Measurements from ENCODE around the gene NAGK. TPM values are rescaled to one million over a fixed set of nuclear protein-coding genes. Genes with fewer than 3 reads are reported as not detected.

Gene NAGK
- total and polyA plus RNA-seq, 9 of the 15 experiments (the other 6 are each of a cell fraction or from before 2014, with no cell fraction given): 4.9 to 14.9 (median 10.6) TPM

- TF ChIP-seq ZFP91 (CRISPR knock-in tag; IDR thresholded peaks at IDR 0.05): no peak
- TF ChIP-seq PHF21A (IDR thresholded peaks at IDR 0.05; ENCODE audit: borderline replicate concordance, low read depth): no peak
- peak; percentile 85 for TF ChIP-seq TAF1 (IDR thresholded peaks at IDR 0.05; ENCODE audit: control insufficient read depth, extremely low read depth, insufficient read depth, low read length, severe bottlenecking)
- TF ChIP-seq, protein P1, sequence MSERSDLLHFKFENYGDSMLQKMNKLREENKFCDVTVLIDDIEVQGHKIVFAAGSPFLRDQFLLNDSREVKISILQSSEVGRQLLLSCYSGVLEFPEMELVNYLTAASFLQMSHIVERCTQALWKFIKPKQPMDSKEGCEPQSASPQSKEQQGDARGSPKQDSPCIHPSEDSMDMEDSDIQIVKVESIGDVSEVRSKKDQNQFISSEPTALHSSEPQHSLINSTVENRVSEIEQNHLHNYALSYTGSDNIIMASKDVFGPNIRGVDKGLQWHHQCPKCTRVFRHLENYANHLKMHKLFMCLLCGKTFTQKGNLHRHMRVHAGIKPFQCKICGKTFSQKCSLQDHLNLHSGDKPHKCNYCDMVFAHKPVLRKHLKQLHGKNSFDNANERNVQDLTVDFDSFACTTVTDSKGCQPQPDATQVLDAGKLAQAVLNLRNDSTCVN (CRISPR knock-in tag; IDR thresholded peaks at IDR 0.05): peak; percentile 93; the same call in 1 of the 2 replicates
- no peak for TF ChIP-seq RNF219 (CRISPR knock-in tag; IDR thresholded peaks at IDR 0.05)
- no peak for TF ChIP-seq HDGF (IDR thresholded peaks at IDR 0.05)
- no peak for TF ChIP-seq PCBP2 (IDR thresholded peaks at IDR 0.05; ENCODE audit: low read depth, low read length, poor library complexity, severe bottlenecking)
- TF ChIP-seq POLR2AphosphoS2 (IDR thresholded peaks at IDR 0.05; ENCODE audit: low read length): peak; percentile 67; the same call in 1 of the 2 replicates
- 0 out of 2 replicates have a peak, but pooled peaks have one; percentile 57 for TF ChIP-seq HOXB6 (CRISPR knock-in tag; IDR thresholded peaks at IDR 0.05; ENCODE audit: borderline replicate concordance)
- no peak; the same call in 1 of the 2 replicates for TF ChIP-seq XRCC5 (IDR thresholded peaks at IDR 0.05; ENCODE audit: low read depth, low read length)
- TF ChIP-seq RBM22 (IDR thresholded peaks at IDR 0.05; ENCODE audit: low read depth, low read length, poor library complexity, severe bottlenecking): no peak
- TF ChIP-seq ZNF644 (tag; IDR thresholded peaks at IDR 0.05; ENCODE audit: low read depth): no peak; the same call in 1 of the 2 replicates
- no peak for TF ChIP-seq TRIM28 (IDR thresholded peaks at IDR 0.05)
- no peak for TF ChIP-seq SMARCA5 (IDR thresholded peaks at IDR 0.05)
- TF ChIP-seq POLR2B (IDR thresholded peaks at IDR 0.05; ENCODE audit: low read depth, partially characterized antibody): peak; percentile 99
- no peak; the same call in 1 of the 2 replicates for TF ChIP-seq ATF2 (CRISPR knock-in tag; IDR thresholded peaks at IDR 0.05)
- no peak; the same call in 1 of the 2 replicates for TF ChIP-seq JUN (IDR thresholded peaks at IDR 0.05; ENCODE audit: borderline replicate concordance, low read depth, low read length)
- 0 out of 2 replicates have a peak, but pooled peaks have one; percentile 19 for TF ChIP-seq JUN (CRISPR knock-in tag; IDR thresholded peaks at IDR 0.05; ENCODE audit: borderline replicate concordance)
- no peak for TF ChIP-seq ZNF354B (CRISPR knock-in tag; IDR thresholded peaks at IDR 0.05)
- TF ChIP-seq HLTF (IDR thresholded peaks at IDR 0.05): peak; percentile 74; the same call in 1 of the 2 replicates
These were observed at the start of gene NAGK (continued) for GRCh38 chr2:71068218-71069035.

Measured in K562 (cell line).